ENCODE results near the gene MRPS24. TPM values are rescaled to one million over a fixed set of nuclear protein-coding genes. Genes with fewer than 3 reads are reported as not detected.

MRPS24 gene
- total RNA-seq, 1 experiment from 2014 or later, result 116 TPM

DNA sequence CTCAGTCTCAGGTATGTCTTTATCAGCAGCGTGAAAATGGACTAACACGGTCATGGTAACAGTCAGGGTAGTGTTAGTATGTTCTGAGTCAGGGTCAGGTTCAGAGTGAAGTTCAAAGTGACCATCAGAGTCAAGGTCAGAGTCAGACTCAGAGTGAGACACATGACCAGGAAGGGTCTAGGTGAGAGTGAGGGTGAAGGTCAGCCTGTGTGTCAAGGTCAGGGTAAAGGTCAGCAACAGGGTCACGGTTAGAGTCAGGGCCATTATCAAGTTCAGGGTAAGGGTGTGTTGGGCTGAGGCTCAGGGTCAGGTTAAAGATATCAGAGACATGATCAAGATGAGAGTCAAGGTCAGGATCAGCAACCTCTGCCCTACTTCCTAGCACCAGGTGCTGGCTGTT lies 4.0 kb downstream of the MRPS24 start:
- no peak overlapping the region for H3K4me2 ChIP-seq (ENCODE audit: insufficient read depth, insufficient read length, low read length)
- Mint-ChIP-seq H3K27me3 (ENCODE audit: low read depth) (peaks cover 4% of the 10 kb centered on the region; the same call in 1 of the 2 replicates), H3K4me3 (no peak overlapping the region), H3K4me1 (peaks cover 24 to 27% of the 10 kb centered on the region in 2 experiments), H3K27ac (no peak overlapping the region), H3K9me3 (no peaks in the 10 kb centered on the region; a peak in 1 of 5 replicates), H3K36me3 (ENCODE audit: insufficient read depth in 1 of 3, low read depth in 3 of 3) (peaks cover 19 to 27% (median 26%) of the 10 kb centered on the region in 3 experiments)
- no peak overlapping the region for H3K14ac ChIP-seq (ENCODE audit: insufficient read depth, low read length)
- no peaks in the 10 kb centered on the region for H4K20me1 ChIP-seq (ENCODE audit: control insufficient read depth, insufficient read depth, insufficient read length)
- no peak overlapping the region for H4K8ac ChIP-seq (replicated peaks; ENCODE audit: insufficient read length, low read depth, low read length)
- no peaks in the 10 kb centered on the region for H3K9me3 ChIP-seq (ENCODE audit: control insufficient read depth, low read depth, low read length)
- H2AK5ac ChIP-seq (ENCODE audit: insufficient read length, low read length), result no peak overlapping the region
- H3K79me1 ChIP-seq (ENCODE audit: insufficient read depth, low read depth, low read length, poor library complexity, severe bottlenecking), result no peaks in the 10 kb centered on the region
- no CpG with 5 or more reads among the region's 3 CpGs for WGBS (ENCODE audit: extremely low coverage, insufficient read length, low lambda C conversion rate)
- H2BK120ac ChIP-seq (ENCODE audit: low read depth, low read length, poor library complexity, severe bottlenecking), result no peak overlapping the region
- H3K56ac ChIP-seq (ENCODE audit: insufficient read length, low read depth, low read length), result no peak overlapping the region
- H3K4me1 ChIP-seq (ENCODE audit: insufficient read depth, low read length), result no peaks in the 10 kb centered on the region
- H3K18ac ChIP-seq (ENCODE audit: insufficient read length, low read depth, low read length), result no peak overlapping the region
- H3K27ac ChIP-seq (ENCODE audit: insufficient read length, low read depth, low read length), result no peak overlapping the region
- H4K5ac ChIP-seq (ENCODE audit: insufficient read length, low read depth, low read length), result no peak overlapping the region
- H2AFZ ChIP-seq (ENCODE audit: low read length), result no peak overlapping the region
- H3K23ac ChIP-seq (ENCODE audit: insufficient read length, low read depth, low read length), result no peak overlapping the region
- DNase-seq, result no peak
- H3K23me2 ChIP-seq (ENCODE audit: insufficient read length, low read depth, low read length, poor library complexity, severe bottlenecking), result peaks cover 6% of the 10 kb centered on the region
- H2BK5ac ChIP-seq (ENCODE audit: insufficient read length, low read length), result no peak overlapping the region
- H2BK15ac ChIP-seq (ENCODE audit: low read depth, low read length), result no peak overlapping the region
- H3T11ph ChIP-seq (ENCODE audit: low read length), result no peak overlapping the region
- H4K91ac ChIP-seq (ENCODE audit: insufficient read length, low read depth, low read length), result no peak overlapping the region
- TF ChIP-seq CTCF (conservative IDR thresholded peaks at IDR 0.05), result no peak
- H2BK12ac ChIP-seq (ENCODE audit: insufficient read length, low read depth, low read length), result no peak overlapping the region
- H3K79me2 ChIP-seq (ENCODE audit: insufficient read depth, low read length), result no peaks in the 10 kb centered on the region
- H3K9ac ChIP-seq (ENCODE audit: extremely low read depth, insufficient read length, low read length), result no peak overlapping the region
- H3K27me3 ChIP-seq (ENCODE audit: insufficient read depth, low read length), result 0 out of 2 replicates have a peak, but pooled peaks cover under 1% of the 10 kb centered on the region
- H2BK20ac ChIP-seq (ENCODE audit: low read depth, low read length, poor library complexity, severe bottlenecking), result no peak overlapping the region
- no peak overlapping the region for H3K4ac ChIP-seq (ENCODE audit: low read depth, low read length)
